ENCODE measurements around the gene GFRAL. TPM values are rescaled to one million over a fixed set of nuclear protein-coding genes. Genes with fewer than 3 reads are reported as not detected.

The GFRAL gene
- total RNA-seq, 1 experiment from 2014 or later = not detected

DNA sequence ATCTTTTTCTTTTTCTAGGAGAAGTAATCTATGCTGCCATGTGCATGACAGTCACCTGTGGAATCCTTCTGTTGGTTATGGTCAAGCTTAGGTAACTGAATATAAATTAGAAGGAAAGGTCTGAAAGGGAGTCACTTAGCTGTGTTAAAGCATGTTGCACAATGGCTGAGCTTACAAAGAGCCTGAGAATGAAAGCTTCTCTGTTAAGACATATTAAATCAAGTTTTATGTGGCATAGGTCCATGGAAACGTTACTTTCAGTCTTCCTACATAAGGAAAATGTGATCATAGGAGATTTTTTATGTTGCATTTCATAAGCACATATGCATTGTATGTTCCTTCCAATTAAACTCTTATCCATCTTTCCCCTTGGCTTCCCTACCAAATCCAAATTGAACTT lies 72.1 kb downstream of the GFRAL start:
- CTCF ChIA-PET = no interaction called here
- POLR2A ChIA-PET (ENCODE audit: unreplicated experiment) = no interaction called here
- Histone ChIP-seq H3F3A (ENCODE audit: low read length, unreplicated experiment) (no peaks in the 10 kb centered on the region), H3K36me3 (ENCODE audit: low read depth, low read length) (no peaks in the 10 kb centered on the region), H3K9me3 (ENCODE audit: low read length) (no peaks in the 10 kb centered on the region), H3K27me3 (ENCODE audit: low read length) (peaks cover 11% of the 10 kb centered on the region), H3K27ac (ENCODE audit: low read length) (no peak overlapping the region), H3K4me3 (ENCODE audit: low read length) (no peak overlapping the region), H3K4me1 (ENCODE audit: insufficient read depth, low read length) (no peaks in the 10 kb centered on the region), H3K9ac (ENCODE audit: low read length) (no peak overlapping the region), H2AFZ (ENCODE audit: low read length) (no peak overlapping the region), H3K4me2 (ENCODE audit: low read length) (no peak overlapping the region), H3K79me2 (ENCODE audit: low read length) (no peaks in the 10 kb centered on the region), H4K20me1 (ENCODE audit: low read length) (no peaks in the 10 kb centered on the region), H3K9me2 (replicated peaks; ENCODE audit: low read length) (no peaks in the 10 kb centered on the region)
- ATAC-seq = no peak
- TF ChIP-seq EZH2phosphoT487 (IDR thresholded peaks at IDR 0.05; ENCODE audit: borderline replicate concordance, low read length) (no peak), EZH2 (IDR thresholded peaks at IDR 0.05; ENCODE audit: low read length, unreplicated experiment) (no peak)
- TF ChIP-seq, protein P1, sequence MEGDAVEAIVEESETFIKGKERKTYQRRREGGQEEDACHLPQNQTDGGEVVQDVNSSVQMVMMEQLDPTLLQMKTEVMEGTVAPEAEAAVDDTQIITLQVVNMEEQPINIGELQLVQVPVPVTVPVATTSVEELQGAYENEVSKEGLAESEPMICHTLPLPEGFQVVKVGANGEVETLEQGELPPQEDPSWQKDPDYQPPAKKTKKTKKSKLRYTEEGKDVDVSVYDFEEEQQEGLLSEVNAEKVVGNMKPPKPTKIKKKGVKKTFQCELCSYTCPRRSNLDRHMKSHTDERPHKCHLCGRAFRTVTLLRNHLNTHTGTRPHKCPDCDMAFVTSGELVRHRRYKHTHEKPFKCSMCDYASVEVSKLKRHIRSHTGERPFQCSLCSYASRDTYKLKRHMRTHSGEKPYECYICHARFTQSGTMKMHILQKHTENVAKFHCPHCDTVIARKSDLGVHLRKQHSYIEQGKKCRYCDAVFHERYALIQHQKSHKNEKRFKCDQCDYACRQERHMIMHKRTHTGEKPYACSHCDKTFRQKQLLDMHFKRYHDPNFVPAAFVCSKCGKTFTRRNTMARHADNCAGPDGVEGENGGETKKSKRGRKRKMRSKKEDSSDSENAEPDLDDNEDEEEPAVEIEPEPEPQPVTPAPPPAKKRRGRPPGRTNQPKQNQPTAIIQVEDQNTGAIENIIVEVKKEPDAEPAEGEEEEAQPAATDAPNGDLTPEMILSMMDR (conservative IDR thresholded peaks at IDR 0.05; ENCODE audit: low read depth, low read length) = no peak
- no peak for DNase-seq
- intact Hi-C loops (cut with micrococcal nuclease) = no loop called here
- BruUV-seq (replicated peaks) = no TSS peak

DNA sequence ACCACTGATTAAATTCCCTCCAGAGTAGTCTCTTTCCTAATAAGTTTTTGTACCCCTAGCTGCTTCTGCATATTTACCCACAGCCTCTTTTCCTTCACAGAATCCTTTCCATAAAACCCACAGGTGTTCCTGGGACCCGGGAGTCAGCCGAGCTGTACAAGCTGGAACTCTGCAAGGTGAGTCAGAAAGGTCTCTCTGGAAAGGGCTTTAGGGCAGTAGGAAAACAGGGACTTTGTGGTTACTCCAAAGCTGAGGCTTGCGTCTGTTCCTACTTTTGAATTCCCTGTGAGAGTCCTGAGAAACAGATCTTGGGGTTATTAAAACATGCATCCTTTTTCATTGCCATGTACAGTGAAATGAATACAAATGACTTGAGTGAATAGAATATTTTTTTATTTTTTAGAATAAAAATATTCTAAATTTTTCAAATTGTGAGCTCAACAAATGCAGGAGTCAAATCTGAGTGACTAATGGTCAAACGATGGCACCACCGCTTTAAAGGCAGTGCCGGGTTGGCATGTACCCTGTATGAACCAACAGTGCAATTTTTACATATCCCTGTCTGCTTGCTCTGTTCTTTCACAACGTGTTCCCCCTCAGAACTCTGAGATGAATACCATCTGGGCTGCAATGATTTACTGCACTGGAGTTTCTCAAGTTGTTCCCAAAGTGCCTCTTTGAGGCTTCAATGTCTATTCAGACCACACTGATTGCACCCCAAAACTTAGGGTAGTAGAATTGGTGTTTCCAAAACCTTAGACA lies 78.4 kb downstream of the GFRAL start:
- Histone ChIP-seq H3K4me3 (ENCODE audit: low read length) (no peak overlapping the region), H3K4me2 (ENCODE audit: low read length) (no peak overlapping the region), H4K20me1 (ENCODE audit: low read length) (no peaks in the 10 kb centered on the region), H3K9me2 (replicated peaks; ENCODE audit: low read length) (no peaks in the 10 kb centered on the region), H3F3A (ENCODE audit: low read length, unreplicated experiment) (no peaks in the 10 kb centered on the region), H3K27ac (ENCODE audit: low read length) (no peak overlapping the region), H3K4me1 (ENCODE audit: insufficient read depth, low read length) (no peaks in the 10 kb centered on the region), H3K27me3 (ENCODE audit: low read length) (peaks cover 7% of the 10 kb centered on the region), H3K79me2 (ENCODE audit: low read length) (no peaks in the 10 kb centered on the region), H3K36me3 (ENCODE audit: low read depth, low read length) (no peaks in the 10 kb centered on the region), H3K9me3 (ENCODE audit: low read length) (no peaks in the 10 kb centered on the region), H2AFZ (ENCODE audit: low read length) (no peak overlapping the region), H3K9ac (ENCODE audit: low read length) (no peak overlapping the region)
- no TSS peak for BruUV-seq (replicated peaks)
- intact Hi-C loops (cut with micrococcal nuclease) = no loop called here
- ChIA-PET POLR2A (ENCODE audit: unreplicated experiment) (no interaction called here), CTCF (no interaction called here)
- TF ChIP-seq, protein P1 (conservative IDR thresholded peaks at IDR 0.05; ENCODE audit: low read depth, low read length) = no peak
- no peak for TF ChIP-seq EZH2 (IDR thresholded peaks at IDR 0.05; ENCODE audit: low read length, unreplicated experiment)
- no peak for TF ChIP-seq EZH2phosphoT487 (IDR thresholded peaks at IDR 0.05; ENCODE audit: borderline replicate concordance, low read length)
- no peak for DNase-seq
- ATAC-seq = no peak

DNA sequence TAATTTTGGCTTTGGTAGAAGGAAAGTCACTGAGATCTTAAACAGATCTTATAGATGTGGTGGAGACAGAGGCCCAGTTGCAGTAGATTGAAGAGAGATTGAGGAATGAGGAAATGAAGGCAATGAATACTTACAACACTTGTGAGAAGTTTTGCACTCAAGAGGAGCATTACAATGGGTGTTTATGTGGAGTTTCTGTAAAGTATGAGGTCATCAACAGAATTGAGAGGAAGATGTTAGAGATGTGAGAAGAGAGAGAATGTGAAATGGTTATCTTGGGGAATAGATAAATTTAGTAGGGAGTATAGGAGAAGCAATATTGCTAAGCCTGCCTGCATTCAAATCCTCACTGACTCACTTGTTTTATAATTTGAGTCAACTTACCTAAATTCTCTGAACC lies 83.4 kb downstream of the GFRAL start:
- Histone ChIP-seq H3F3A (ENCODE audit: low read length, unreplicated experiment) (no peaks in the 10 kb centered on the region), H4K20me1 (ENCODE audit: low read length) (no peaks in the 10 kb centered on the region), H3K9me3 (ENCODE audit: low read length) (no peaks in the 10 kb centered on the region), H3K79me2 (ENCODE audit: low read length) (no peaks in the 10 kb centered on the region), H3K27ac (ENCODE audit: low read length) (no peak overlapping the region), H3K9ac (ENCODE audit: low read length) (no peak overlapping the region), H3K4me3 (ENCODE audit: low read length) (no peak overlapping the region), H2AFZ (ENCODE audit: low read length) (no peak overlapping the region), H3K4me1 (ENCODE audit: insufficient read depth, low read length) (no peaks in the 10 kb centered on the region), H3K27me3 (ENCODE audit: low read length) (peaks cover 21% of the 10 kb centered on the region), H3K9me2 (replicated peaks; ENCODE audit: low read length) (no peaks in the 10 kb centered on the region), H3K4me2 (ENCODE audit: low read length) (no peak overlapping the region), H3K36me3 (ENCODE audit: low read depth, low read length) (no peaks in the 10 kb centered on the region)
- DNase-seq (no peak), ATAC-seq (no peak)
- CTCF ChIA-PET = no interaction called here
- no peak for TF ChIP-seq EZH2phosphoT487 (IDR thresholded peaks at IDR 0.05; ENCODE audit: borderline replicate concordance, low read length)
- TF ChIP-seq, protein P1 (conservative IDR thresholded peaks at IDR 0.05; ENCODE audit: low read depth, low read length) = no peak
- no peak for TF ChIP-seq EZH2 (IDR thresholded peaks at IDR 0.05; ENCODE audit: low read length, unreplicated experiment)
- no TSS peak for BruUV-seq (replicated peaks)
- intact Hi-C loops (cut with micrococcal nuclease) = no loop called here
- POLR2A ChIA-PET (ENCODE audit: unreplicated experiment) = no interaction called here

Measured in PC-3 (cell line).